HepG2 (cell line): ENCODE results near the gene CCDC116. TPM values are rescaled to one million over a fixed set of nuclear protein-coding genes. Genes with fewer than 3 reads are reported as not detected.

ENCODE experiments used
- ATAC-seq: fragments of 200-7000 bp; cut with Tn5 transposase; 3 replicates; pipeline ENCODE4 v1.9.1; 2020; ENCODE audit warnings: mild to moderate bottlenecking, moderate library complexity
- Bru-seq: library from RNA; stranded (reverse); fragments of 400-500 nt; gene quantifications from one replicate; lab custom pipeline; 2021; lab: Mats Ljungman, UMichigan
- BruChase-seq, 2 experiments: library from RNA; stranded (reverse); fragments of 400-500 nt; gene quantifications; one replicate each; lab custom pipeline; 2021; lab: Mats Ljungman, UMichigan
- BruUV-seq: library from RNA; stranded (reverse); fragments of 400-500 nt; replicated peaks from 2 replicates; lab custom pipeline; 2021; lab: Mats Ljungman, UMichigan
- CTCF ChIA-PET: fragments of 300-600 bp; formaldehyde crosslinking; extraction: SDS; loops from one replicate; lab custom pipeline; 2021; ENCODE audit warnings: low total read pairs, inconsistent platforms, low intra/inter-chr PET ratio; lab: Yijun Ruan, JAX
- POLR2A ChIA-PET: fragments of 350-600 bp; sonication (Branson Sonifier 250); formaldehyde crosslinking; loops from one replicate; lab custom pipeline; 2020; ENCODE audit warnings: antibody characterized with exemption, inconsistent platforms; lab: Yijun Ruan, JAX
- DNase-seq: peaks from one replicate; pipeline ENCODE4 v3.0.0-alpha.2; 2015; ENCODE audit warnings: low spot score
- FAIRE-seq: peaks from 3 replicates; lab custom pipeline; 2011; peaks lifted over from hg19 to GRCh38; lab: Jason Lieb, UNC
- H2AFZ ChIP-seq: one replicate; pipeline ENCODE4 v1.6.1; 2011; ENCODE audit warnings: low read length, inconsistent platforms
- H3K27ac ChIP-seq: fragments of 300-600 bp; 3 replicates; pipeline ENCODE4 v1.8.0; 2011; ENCODE audit warnings: mixed run types, mild to moderate bottlenecking, mixed read lengths, low read length, inconsistent platforms; ENCODE audit not compliant: insufficient read depth; ENCODE audit errors: extremely low read length
- H3K27me3 ChIP-seq, 2 experiments: fragments of 200-600 bp in 1 of 2; 2 replicates in 1 of 2; 3 replicates in 1 of 2; pipeline versions ENCODE4 v1.6.0 to v1.8.0; 2011; ENCODE audit warnings: low read length in 2 of 2, mild to moderate bottlenecking in 2 of 2, moderate library complexity in 2 of 2, inconsistent platforms in 1 of 2; ENCODE audit not compliant: insufficient read depth in 2 of 2, control insufficient read depth in 1 of 2
- H3K36me3 ChIP-seq, 2 experiments: fragments of 200-600 bp in 1 of 2; replicated peaks in 1 of 2; 2 replicates in 1 of 2; 3 replicates in 1 of 2; pipeline versions ENCODE4 v1.5.1 to v1.8.0; 2011; ENCODE audit warnings: low read length in 2 of 2, inconsistent platforms in 1 of 2; ENCODE audit not compliant: insufficient read depth in 2 of 2, control insufficient read depth in 1 of 2
- H3K4me1 ChIP-seq: 2 replicates; pipeline ENCODE4 v1.5.1; 2012; ENCODE audit warnings: low read length, inconsistent platforms; ENCODE audit not compliant: insufficient read depth
- H3K4me2 ChIP-seq: 2 replicates; pipeline ENCODE4 v1.6.0; 2011; ENCODE audit warnings: low read depth, low read length, inconsistent platforms
- H3K4me3 ChIP-seq, 3 experiments: fragments of 200-600 bp in 1 of 3; sonication (generic), shearing (Covaris generic) in 1 of 3; replicated peaks in 1 of 3; 2 replicates each; pipeline ENCODE4 v1.5.1; 2011 to 2016; ENCODE audit warnings: low read length in 3 of 3, inconsistent platforms in 2 of 3, low read depth in 2 of 3, mild to moderate bottlenecking in 2 of 3, control low read depth in 1 of 3, mixed read lengths in 1 of 3; ENCODE audit not compliant: insufficient read depth in 1 of 3
- H3K79me2 ChIP-seq: one replicate; pipeline ENCODE4 v1.6.1; 2011; ENCODE audit warnings: low read length, inconsistent platforms; ENCODE audit not compliant: insufficient read depth
- H3K9ac ChIP-seq: 2 replicates; pipeline ENCODE4 v1.6.0; 2011; ENCODE audit warnings: mild to moderate bottlenecking, low read depth, low read length, inconsistent platforms; ENCODE audit not compliant: insufficient read depth
- H3K9me3 ChIP-seq: 2 replicates; pipeline ENCODE4 v1.5.1; 2012; ENCODE audit warnings: mild to moderate bottlenecking, low read length
- H4K20me1 ChIP-seq: 2 replicates; pipeline ENCODE4 v1.6.0; 2011; ENCODE audit warnings: inconsistent platforms, mild to moderate bottlenecking, low read length, moderate library complexity; ENCODE audit not compliant: insufficient read depth
- CBX5 ChIP-seq: sonication (generic); formaldehyde crosslinking; IDR thresholded peaks from 2 replicates; pipeline ENCODE4 v1.4.0; 2020; ENCODE audit warnings: missing genetic modification reagents, borderline replicate concordance
- CENPX ChIP-seq: sonication (generic); formaldehyde crosslinking; IDR thresholded peaks from 2 replicates; pipeline ENCODE4 v1.9.0; 2021; ENCODE audit warnings: mild to moderate bottlenecking, missing genetic modification reagents, moderate library complexity
- HINFP ChIP-seq: sonication (generic); formaldehyde crosslinking; IDR thresholded peaks from 2 replicates; pipeline ENCODE4 v1.4.0; 2020; ENCODE audit warnings: low read depth, mild to moderate bottlenecking, missing genetic modification reagents
- HOXD1 ChIP-seq: sonication (generic); formaldehyde crosslinking; IDR thresholded peaks from 2 replicates; pipeline ENCODE4 v1.5.0; 2020; ENCODE audit warnings: missing genetic modification reagents
- NR3C1 ChIP-seq: sonication (generic); formaldehyde crosslinking; IDR thresholded peaks from 2 replicates; pipeline ENCODE4 v1.4.0; 2020; ENCODE audit warnings: missing genetic modification reagents
- RAD51 ChIP-seq: fragments of 450-650 bp; IDR thresholded peaks from 2 replicates; pipeline ENCODE4 v1.6.1; 2016; ENCODE audit warnings: borderline replicate concordance
- SALL2 ChIP-seq: sonication (generic); formaldehyde crosslinking; IDR thresholded peaks from 2 replicates; pipeline ENCODE4 v1.8.1; 2023; ENCODE audit warnings: mild to moderate bottlenecking, missing genetic modification reagents, inconsistent platforms
- SMAD1 ChIP-seq: sonication (generic); formaldehyde crosslinking; IDR thresholded peaks from 2 replicates; pipeline ENCODE4 v1.4.0; 2020; ENCODE audit warnings: missing genetic modification reagents, low read depth, mild to moderate bottlenecking, borderline replicate concordance
- YEATS2 ChIP-seq: sonication (generic); formaldehyde crosslinking; IDR thresholded peaks from 2 replicates; pipeline ENCODE4 v1.4.0; 2020; ENCODE audit warnings: missing genetic modification reagents, borderline replicate concordance
- ZBTB33 ChIP-seq: sonication (generic); formaldehyde crosslinking; IDR thresholded peaks from 2 replicates; pipeline ENCODE4 v1.4.0; 2020; ENCODE audit warnings: missing genetic modification reagents
- ZMAT3 ChIP-seq: sonication (generic); formaldehyde crosslinking; conservative IDR thresholded peaks from 2 replicates; pipeline ENCODE4 v1.7.0; 2021; ENCODE audit warnings: missing genetic modification reagents
- ZNF180 ChIP-seq: sonication (generic); formaldehyde crosslinking; IDR thresholded peaks from 2 replicates; pipeline ENCODE4 v1.4.0; 2020; ENCODE audit warnings: low read depth, missing genetic modification reagents, borderline replicate concordance
- ZNF367 ChIP-seq: sonication (generic); formaldehyde crosslinking; IDR thresholded peaks from 2 replicates; pipeline ENCODE4 v1.4.0; 2020; ENCODE audit warnings: missing genetic modification reagents, borderline replicate concordance
- ZNF605 ChIP-seq: sonication (generic); formaldehyde crosslinking; IDR thresholded peaks from 2 replicates; pipeline ENCODE4 v1.8.0; 2022; ENCODE audit warnings: mild to moderate bottlenecking, missing genetic modification reagents
- WGBS: methylation state at CpG from one replicate; pipeline ENCODE4 v1.1.6; 2017; ENCODE audit warnings: low lambda C conversion rate; 5-methylcytosine and 5-hydroxymethylcytosine counted together
- in situ Hi-C: cut with HindIII; loops from 2 replicates; pipeline ENCODE4 v1.10.0; 2017; ENCODE audit warnings: low pct_unique_long_range_greater_than_20kb; ENCODE audit not compliant: extremely low pct_ligation_motif_present
- intact Hi-C: fragments of 100-400 bp; cut with micrococcal nuclease; formaldehyde crosslinking; loops from one replicate; pipeline ENCODE4 v1.10.0; 2022; ENCODE audit not compliant: unreplicated experiment
- long read RNA-seq, 2 experiments: library from RNA in 1 of 2; library from polyadenylated mRNA in 1 of 2; stranded (forward) in 1 of 2; unstranded in 1 of 2; transcript quantifications; one replicate each; pipeline ENCODE4 v2.0.0, GENCODE V29; 2019 to 2022
- polyA minus RNA-seq, 3 experiments: library from RNA; depleted of rRNA, polyadenylated mRNA; stranded (reverse); fragments of >200 nt; gene quantifications; 2 replicates each; pipeline ENCODE4 v1.2.3, GENCODE V29; 2011; ENCODE audit warnings: low replicate concordance in 1 of 3
- polyA plus RNA-seq, 8 experiments: library from polyadenylated mRNA; depleted of rRNA in 3 of 8; stranded (reverse) in 7 of 8; unstranded in 1 of 8; fragments of >200 nt; fragmentation: Illumina TruSeq in 4 of 8; extraction: Trizol in 4 of 8; gene quantifications; 2 replicates each; pipeline versions ENCODE4 v1.2.1 to v1.2.3, GENCODE V29; 2011 to 2016; ENCODE audit warnings: low read depth in 4 of 8, missing spikeins in 1 of 8, mixed read lengths in 1 of 8; ENCODE audit not compliant: insufficient read depth in 1 of 8
- total RNA-seq, 5 experiments: library from RNA; depleted of rRNA; stranded (reverse); fragments of >200 nt; fragmentation: Illumina TruSeq; extraction: Trizol; gene quantifications; 2 replicates each; pipeline ENCODE4 v1.2.3, GENCODE V29; 2016; ENCODE audit warnings: low read depth in 1 of 5

CCDC116 gene
- total RNA-seq (2016; rRNA removed; fragmentation: Illumina TruSeq; extraction: Trizol) (0.33 TPM in 1 of 2 replicates, not detected in the other), polyA plus RNA-seq (2011; rRNA removed) (0.05 and 0.15 TPM in 2 replicates), polyA minus RNA-seq (2011; rRNA and poly(A)+ RNA removed; ENCODE audit: low replicate concordance) (0.07 and 0.12 TPM in 2 replicates), Bru-seq, nascent RNA (percentile 26 among the genes with signal in this experiment), BruChase-seq, experiment 1, labeled RNA remaining after a 6-hour chase (percentile 33 among the genes with signal in this experiment), BruChase-seq, experiment 2, labeled RNA remaining after a 2-hour chase (percentile 31 among the genes with signal in this experiment)
- 0.09 TPM in 1 of 2 replicates, not detected in the other for total RNA-seq (2016; cell fraction: cytosol; rRNA removed; fragmentation: Illumina TruSeq; extraction: Trizol; ENCODE audit: low read depth)
- total RNA-seq (2016; cell fraction: insoluble cytoplasmic fraction; rRNA removed; fragmentation: Illumina TruSeq; extraction: Trizol): 0.13 and 0.15 TPM in 2 replicates
- 0.28 TPM in 1 of 2 replicates, not detected in the other for total RNA-seq (2016; cell fraction: membrane; rRNA removed; fragmentation: Illumina TruSeq; extraction: Trizol)
- total RNA-seq (2016; cell fraction: nucleus; rRNA removed; fragmentation: Illumina TruSeq; extraction: Trizol): 0.19 and 0.28 TPM in 2 replicates
- polyA plus RNA-seq (2011; cell fraction: cytosol; rRNA removed): 0.04 and 0.13 TPM in 2 replicates
- 0.78 and 0.79 TPM in 2 replicates for polyA plus RNA-seq (2011; cell fraction: nucleus; rRNA removed)
- 0.05 and 0.15 TPM in 2 replicates for polyA plus RNA-seq (2012)
- polyA plus RNA-seq (2016; cell fraction: cytosol; fragmentation: Illumina TruSeq; extraction: Trizol; ENCODE audit: low read depth): 0.05 and 0.07 TPM in 2 replicates
- 0.17 TPM in 1 of 2 replicates, not detected in the other for polyA plus RNA-seq (2016; cell fraction: insoluble cytoplasmic fraction; fragmentation: Illumina TruSeq; extraction: Trizol; ENCODE audit: low read depth)
- polyA plus RNA-seq (2016; cell fraction: membrane; fragmentation: Illumina TruSeq; extraction: Trizol; ENCODE audit: low read depth): 0.16 TPM in 1 of 2 replicates, not detected in the other
- polyA plus RNA-seq (2016; cell fraction: nucleus; fragmentation: Illumina TruSeq; extraction: Trizol; ENCODE audit: insufficient read depth, low read depth): 0.64 and 0.97 TPM in 2 replicates
- polyA minus RNA-seq (2011; cell fraction: cytosol; rRNA and poly(A)+ RNA removed): not detected in 2 replicates
- 0.39 and 0.50 TPM in 2 replicates for polyA minus RNA-seq (2011; cell fraction: nucleus; rRNA and poly(A)+ RNA removed)
- long read RNA-seq, experiment 1: 0 reads
- long read RNA-seq, experiment 2, partial matches to known transcripts: 0 of 1 reads
- long read RNA-seq, experiment 2, other reads (novel, unspliced or antisense): 1 of 1 reads

GRCh38 chr22:21632237-21632895 lies at the start of gene CCDC116:
Gene CCDC116, plus strand, starts transcription at chr22:21632760. Its CDS starts 422 bp downstream, at chr22:21633182.
- peak; percentile 81 for DNase-seq
- Histone ChIP-seq H2AFZ (no peak within 1 kb of the TSS), H3K9ac (no peak within 1 kb of the TSS), H3K9me3 (no peaks in the 10 kb centered on the region), H3K4me2 (peak within 1 kb of the TSS; percentile 35; the same call in 1 of the 2 replicates), H3K36me3 (peaks cover 2 to 13% of the 10 kb centered on the region in 2 experiments; a peak in 2 of 5 replicates), H3K27me3 (peaks cover 0 to 4% of the 10 kb centered on the region in 2 experiments; a peak in 2 of 5 replicates), H3K4me1 (peaks cover 56% of the 10 kb centered on the region), H3K4me3 (peak within 1 kb of the TSS in 1 of 3 experiments; percentile 14; a peak in 1 of 6 replicates), H3K27ac (no peak within 1 kb of the TSS), H3K79me2 (peaks cover 19% of the 10 kb centered on the region), H4K20me1 (no peaks in the 10 kb centered on the region)
- peak; percentile 75 for ATAC-seq
- peak; percentile 15 for FAIRE-seq
- intact Hi-C loops (no loop called here), in situ Hi-C loops (no loop called here)
- POLR2A ChIA-PET: interaction anchor here (0.6 to 2.1 kb wide), 4 partner anchors 9 to 72 kb away, joined by 4 to 34 read pairs (median 6); partner anchors contain the start of genes PPIL2 and SDF2L1
- 39% methylated on average over 27 of the region's 27 CpGs for WGBS
- CTCF ChIA-PET: no interaction called here
- no TSS peak for BruUV-seq
- TF ChIP-seq HINFP (CRISPR knock-in tag) (no peak), NR3C1 (CRISPR knock-in tag) (no peak), ZNF367 (no peak), ZBTB33 (CRISPR knock-in tag) (0 out of 2 replicates have a peak, but pooled peaks have one; percentile 43), ZNF605 (CRISPR knock-in tag) (no peak), SMAD1 (no peak), SALL2 (no peak), HOXD1 (no peak), ZNF180 (CRISPR knock-in tag) (no peak), ZMAT3 (CRISPR knock-in tag) (no peak), RAD51 (no peak), CENPX (no peak), CBX5 (CRISPR knock-in tag) (no peak), YEATS2 (CRISPR knock-in tag) (no peak)
